ENCODE results near the gene AGBL1.
A peak's percentile ranks its signal among the peaks of the same experiment; 100 is the strongest.

Gene AGBL1

GRCh38 chr15:86863226-86863915 lies 783.7 kb downstream of the AGBL1 start:
- TF ChIP-seq CTCF (IDR thresholded peaks at IDR 0.05; ENCODE audit: insufficient read depth, low read length, missing control alignments) = no peak
- H3K4me3 ChIP-seq (ENCODE audit: low read depth, low read length) = no peak overlapping the region
- peak; percentile 36 for DNase-seq (ENCODE audit: low read depth, low spot score)
- CTCF ChIA-PET = no interaction called here
- POLR2A ChIA-PET = no interaction called here

DNA sequence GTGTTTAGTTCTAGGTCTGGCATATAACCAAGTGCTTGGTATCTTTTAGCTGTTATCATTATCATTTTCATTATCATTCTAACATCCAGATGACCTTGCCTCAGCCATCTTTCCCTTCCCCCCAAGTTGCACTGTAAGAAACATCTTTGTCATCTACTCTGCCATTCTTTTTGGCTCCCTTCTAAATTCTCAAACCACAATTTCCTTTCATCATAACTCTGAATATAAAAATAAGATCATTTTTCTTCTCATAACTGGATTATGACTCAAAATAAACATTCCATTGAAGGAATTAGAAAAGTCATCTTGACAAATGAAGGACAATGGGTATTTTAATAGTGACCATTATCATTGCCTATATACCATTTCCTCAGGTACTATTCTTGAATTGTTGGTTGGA lies 786.2 kb downstream of the AGBL1 start:
- no peak overlapping the region for H3K4me3 ChIP-seq (ENCODE audit: low read depth, low read length)
- TF ChIP-seq CTCF (IDR thresholded peaks at IDR 0.05; ENCODE audit: insufficient read depth, low read length, missing control alignments) = no peak
- CTCF ChIA-PET = no interaction called here
- DNase-seq (ENCODE audit: low read depth, low spot score) = no peak
- POLR2A ChIA-PET = no interaction called here

DNA sequence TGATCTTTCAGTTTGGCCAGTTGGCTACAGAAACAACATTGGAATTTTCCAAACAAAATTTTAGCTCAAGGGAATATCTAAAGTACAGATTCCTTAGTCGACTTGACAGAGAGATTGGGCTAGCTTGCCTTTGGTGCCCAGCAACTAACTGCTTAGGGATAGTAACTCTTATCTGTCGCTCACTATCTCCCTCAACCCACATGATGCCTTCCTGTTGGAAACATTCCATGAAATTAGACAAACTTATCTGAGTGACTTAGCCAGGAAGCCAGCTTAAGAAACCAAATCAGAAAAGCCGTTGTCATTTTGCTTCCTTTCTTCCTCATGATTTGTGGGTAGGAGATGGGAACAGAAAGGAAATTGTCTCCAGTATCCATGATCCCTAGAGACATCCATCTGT lies 791.2 kb downstream of the AGBL1 start:
- DNase-seq (ENCODE audit: low read depth, low spot score) = no peak
- H3K4me3 ChIP-seq (ENCODE audit: low read depth, low read length) = no peak overlapping the region
- ChIA-PET POLR2A (no interaction called here), CTCF (no interaction called here)
- no peak for TF ChIP-seq CTCF (IDR thresholded peaks at IDR 0.05; ENCODE audit: insufficient read depth, low read length, missing control alignments)

DNA sequence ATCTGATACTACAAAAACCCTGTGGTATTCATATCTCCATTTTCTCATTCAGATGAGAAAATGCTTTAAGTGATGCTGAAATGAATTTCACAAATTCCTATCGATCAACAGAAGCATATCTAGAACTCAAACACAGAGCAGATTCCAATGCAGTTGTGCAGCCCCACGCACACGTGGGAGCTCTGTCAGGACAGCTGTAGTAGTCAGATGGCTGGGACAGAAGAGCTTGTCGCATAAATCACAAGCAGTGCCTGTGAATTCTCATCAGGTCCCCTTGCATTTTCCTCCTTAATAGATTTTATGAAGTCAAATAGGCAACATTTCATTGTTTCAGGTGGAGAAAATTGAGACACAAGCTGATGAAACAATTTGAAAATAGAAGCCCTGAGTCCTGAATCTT lies 792.3 kb downstream of the AGBL1 start:
- H3K4me3 ChIP-seq (ENCODE audit: low read depth, low read length) = no peak overlapping the region
- DNase-seq (ENCODE audit: low read depth, low spot score) = no peak
- POLR2A ChIA-PET = no interaction called here
- TF ChIP-seq CTCF (IDR thresholded peaks at IDR 0.05; ENCODE audit: insufficient read depth, low read length, missing control alignments) = no peak
- CTCF ChIA-PET = no interaction called here

GRCh38 chr15:86872782-86873181 lies 793.1 kb downstream of the AGBL1 start:
- H3K4me3 ChIP-seq (ENCODE audit: low read depth, low read length) = no peak overlapping the region
- ChIA-PET CTCF (no interaction called here), POLR2A (no interaction called here)
- TF ChIP-seq CTCF (IDR thresholded peaks at IDR 0.05; ENCODE audit: insufficient read depth, low read length, missing control alignments) = no peak
- no peak for DNase-seq (ENCODE audit: low read depth, low spot score)

DNA sequence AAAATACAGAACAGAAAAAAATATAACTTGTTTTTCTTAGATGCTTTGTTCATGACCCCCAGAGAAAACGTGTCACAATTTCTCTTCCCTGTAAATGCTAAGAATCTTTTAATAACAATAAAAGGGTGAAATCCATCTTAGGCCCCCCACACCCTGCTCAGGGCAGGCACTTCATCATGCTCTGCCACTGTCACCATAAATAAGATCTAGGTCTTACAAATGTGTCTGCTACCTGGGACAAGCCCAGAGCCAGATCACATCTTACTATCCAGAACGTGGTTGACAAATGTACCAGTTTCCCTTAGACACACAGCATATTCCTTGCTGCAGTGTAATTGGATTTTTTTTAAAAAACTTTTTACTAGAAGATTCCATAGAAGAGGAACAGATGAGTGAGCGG lies 795.4 kb downstream of the AGBL1 start:
- TF ChIP-seq CTCF (IDR thresholded peaks at IDR 0.05; ENCODE audit: insufficient read depth, low read length, missing control alignments) = no peak
- CTCF ChIA-PET = no interaction called here

More for the DNA sequence above, 795.4 kb downstream of the AGBL1 start:
- H3K4me3 ChIP-seq (ENCODE audit: low read depth, low read length) = no peak overlapping the region
- POLR2A ChIA-PET = no interaction called here
- DNase-seq (ENCODE audit: low read depth, low spot score) = no peak
